HCT116 (cell line): Measurements from ENCODE around the gene ZCCHC2. TPM values are rescaled to one million over a fixed set of nuclear protein-coding genes. Genes with fewer than 3 reads are reported as not detected.

Experiments used
- ATAC-seq: fragments of 200-7000 bp; cut with Tn5 transposase; 2 replicates; pipeline ENCODE4 v1.9.1; 2020; ENCODE audit warnings: mild to moderate bottlenecking, moderate library complexity
- BruUV-seq: library from RNA; stranded (reverse); fragments of 400-500 nt; replicated peaks from 2 replicates; lab custom pipeline; 2021; lab: Mats Ljungman, UMichigan
- CTCF ChIA-PET: fragments of 300-600 bp; sonication (Branson Sonifier 250); formaldehyde crosslinking; loops from one replicate; lab custom pipeline; 2021; ENCODE audit warnings: antibody characterized with exemption; lab: Charles Lee
- POLR2A ChIA-PET: fragments of 300-600, 350-600 bp; sonication (Branson Sonifier 250); formaldehyde crosslinking; loops from one replicate; lab custom pipeline; 2021; ENCODE audit warnings: antibody characterized with exemption; lab: Charles Lee
- RAD21 ChIA-PET, 2 experiments: fragments of 300-600 bp; sonication (Branson Sonifier 250); formaldehyde crosslinking; loops; one replicate each; lab custom pipeline; 2023; ENCODE audit warnings: low total read pairs in 2 of 2; ENCODE audit not compliant: uncharacterized antibody in 2 of 2, unreplicated experiment in 2 of 2, low non-redundant PET in 1 of 2; lab: Charles Lee
- DNase-seq: peaks from one replicate; pipeline ENCODE4 v3.0.0-alpha.2; 2010; ENCODE audit warnings: low read depth, low spot score
- H2AFZ ChIP-seq: fragments of 200-600 bp; shearing (Covaris generic), sonication (generic); 2 replicates; pipeline ENCODE4 v1.6.1; 2017; ENCODE audit warnings: low read depth, mixed run types, mixed read lengths, antibody characterized with exemption, low read length; ENCODE audit not compliant: poor library complexity, severe bottlenecking
- H3K27ac ChIP-seq: 2 replicates; pipeline ENCODE4 v1.5.1; 2012; ENCODE audit warnings: low read depth, low read length
- H3K27me3 ChIP-seq: fragments of 200-600 bp; sonication (generic); 2 replicates; pipeline ENCODE4 v1.6.1; 2016; ENCODE audit warnings: mixed run types, low read length, mixed read lengths; ENCODE audit not compliant: insufficient read depth
- H3K36me3 ChIP-seq, 2 experiments: fragments of 200-500 bp in 1 of 2; fragments of 200-600 bp in 1 of 2; sonication (Bioruptor generic) in 1 of 2; sonication (generic) in 1 of 2; 2 replicates each; pipeline versions ENCODE4 v1.5.1 to v1.6.1; 2014 to 2016; ENCODE audit warnings: low read length in 2 of 2, inconsistent platforms in 1 of 2, mixed read lengths in 1 of 2, mixed run types in 1 of 2; ENCODE audit not compliant: insufficient read depth in 2 of 2, control insufficient read depth in 1 of 2
- H3K4me1 ChIP-seq, 2 experiments: fragments of 200-600 bp in 1 of 2; sonication (generic) in 1 of 2; 2 replicates each; pipeline versions ENCODE4 v1.5.1 to v1.6.1; 2012 to 2017; ENCODE audit warnings: low read length in 2 of 2, inconsistent platforms in 1 of 2, mild to moderate bottlenecking in 1 of 2, mixed read lengths in 1 of 2, mixed run types in 1 of 2, moderate library complexity in 1 of 2; ENCODE audit not compliant: insufficient read depth in 2 of 2, control insufficient read depth in 1 of 2
- H3K4me2 ChIP-seq: fragments of 200-600 bp; sonication (generic); 2 replicates; pipeline ENCODE4 v1.6.1; 2017; ENCODE audit warnings: mixed run types, low read length, mixed read lengths
- H3K4me3 ChIP-seq, 2 experiments: fragments of 200-600 bp in 1 of 2; sonication (generic) in 1 of 2; replicated peaks in 1 of 2; 2 replicates each; pipeline ENCODE4 v1.5.1; 2011 to 2016; ENCODE audit warnings: low read length in 2 of 2, control low read depth in 1 of 2, low read depth in 1 of 2, mild to moderate bottlenecking in 1 of 2, mixed read lengths in 1 of 2, mixed run types in 1 of 2
- H3K79me2 ChIP-seq: fragments of 200-600 bp; sonication (generic); 2 replicates; pipeline ENCODE4 v1.6.1; 2017; ENCODE audit warnings: mild to moderate bottlenecking, mixed run types, low read length, moderate library complexity, mixed read lengths; ENCODE audit not compliant: insufficient read depth
- H3K9ac ChIP-seq: fragments of 200-600 bp; sonication (generic); 2 replicates; pipeline ENCODE4 v1.6.1; 2016; ENCODE audit warnings: low read length, mixed read lengths
- H3K9me2 ChIP-seq: fragments of 200-600 bp; sonication (generic), shearing (Covaris generic); 2 replicates; pipeline ENCODE4 v1.6.1; 2017; ENCODE audit warnings: mixed run types, mild to moderate bottlenecking, moderate library complexity; ENCODE audit not compliant: insufficient read depth
- H3K9me3 ChIP-seq, 2 experiments: fragments of 200-500 bp in 1 of 2; fragments of 200-600 bp in 1 of 2; sonication (Bioruptor generic) in 1 of 2; sonication (generic) in 1 of 2; 2 replicates each; pipeline ENCODE4 v1.6.1; 2014 to 2017; ENCODE audit warnings: low read length in 2 of 2, mixed read lengths in 2 of 2, inconsistent platforms in 1 of 2, low read depth in 1 of 2, mild to moderate bottlenecking in 1 of 2, mixed run types in 1 of 2, moderate library complexity in 1 of 2; ENCODE audit not compliant: control insufficient read depth in 1 of 2, insufficient read depth in 1 of 2
- H4K20me1 ChIP-seq: fragments of 200-600 bp; sonication (generic), shearing (Covaris generic); 2 replicates; pipeline ENCODE4 v1.6.1; 2017; ENCODE audit warnings: mixed run types, mild to moderate bottlenecking, moderate library complexity; ENCODE audit not compliant: insufficient read depth
- CBX3 ChIP-seq: IDR thresholded peaks from 2 replicates; pipeline ENCODE4 v1.6.1; 2012; ENCODE audit warnings: low read depth
- CEBPB ChIP-seq: IDR thresholded peaks from 2 replicates; pipeline ENCODE4 v1.6.1; 2012; ENCODE audit warnings: low read depth
- EGR1 ChIP-seq: IDR thresholded peaks from 2 replicates; pipeline ENCODE4 v1.6.1; 2012; ENCODE audit warnings: low read depth
- FOSL1 ChIP-seq: IDR thresholded peaks from 2 replicates; pipeline ENCODE4 v1.6.1; 2012; ENCODE audit warnings: low read depth
- JUND ChIP-seq: IDR thresholded peaks from 2 replicates; pipeline ENCODE4 v1.6.1; 2012
- POLR2AphosphoS5 ChIP-seq: IDR thresholded peaks from 2 replicates; pipeline ENCODE4 v1.6.1; 2011; ENCODE audit warnings: mild to moderate bottlenecking, low read depth, low read length, moderate library complexity
- RAD21 ChIP-seq: IDR thresholded peaks from 2 replicates; pipeline ENCODE4 v1.6.1; 2012; ENCODE audit warnings: low read depth, mild to moderate bottlenecking
- SRF ChIP-seq: IDR thresholded peaks from 2 replicates; pipeline ENCODE4 v1.6.1; 2012; ENCODE audit warnings: low read depth
- YY1 ChIP-seq: IDR thresholded peaks from 2 replicates; pipeline ENCODE4 v1.6.1; 2011; ENCODE audit warnings: low read length, low read depth, moderate library complexity, mild to moderate bottlenecking; ENCODE audit not compliant: insufficient replicate concordance; ENCODE audit errors: extremely low read depth
- ZNF274 ChIP-seq: fragments of 200-500 bp; sonication (Bioruptor generic); IDR thresholded peaks from 2 replicates; pipeline ENCODE4 v1.6.1; 2014; ENCODE audit warnings: mild to moderate bottlenecking, low read depth, low read length, inconsistent platforms
- intact Hi-C: fragments of 100-400 bp; cut with micrococcal nuclease; formaldehyde crosslinking; loops from 2 replicates; pipeline ENCODE4 v1.10.0; 2022
- total RNA-seq: library from RNA; stranded (reverse); gene quantifications from one replicate; pipeline ENCODE4 v1.2.1, GENCODE V29; 2021; ENCODE audit not compliant: unreplicated experiment
- TF ChIP-seq, protein P1 (sequence below): IDR thresholded peaks from 2 replicates; pipeline ENCODE4 v1.6.1; 2011; ENCODE audit warnings: mild to moderate bottlenecking, low read length, moderate library complexity; ENCODE audit not compliant: insufficient replicate concordance; ENCODE audit errors: extremely low read depth
- TF ChIP-seq, protein P2 (sequence below): IDR thresholded peaks from 2 replicates; pipeline ENCODE4 v1.6.1; 2012; ENCODE audit warnings: low read depth
- TF ChIP-seq, protein P3 (sequence below): IDR thresholded peaks from 2 replicates; pipeline ENCODE4 v1.6.1; 2012
- TF ChIP-seq, protein P4 (sequence below): IDR thresholded peaks from 2 replicates; pipeline ENCODE4 v1.6.1; 2012

Gene ZCCHC2
- total RNA-seq, 1 experiment from 2014 or later: 17.7 TPM

DNA sequence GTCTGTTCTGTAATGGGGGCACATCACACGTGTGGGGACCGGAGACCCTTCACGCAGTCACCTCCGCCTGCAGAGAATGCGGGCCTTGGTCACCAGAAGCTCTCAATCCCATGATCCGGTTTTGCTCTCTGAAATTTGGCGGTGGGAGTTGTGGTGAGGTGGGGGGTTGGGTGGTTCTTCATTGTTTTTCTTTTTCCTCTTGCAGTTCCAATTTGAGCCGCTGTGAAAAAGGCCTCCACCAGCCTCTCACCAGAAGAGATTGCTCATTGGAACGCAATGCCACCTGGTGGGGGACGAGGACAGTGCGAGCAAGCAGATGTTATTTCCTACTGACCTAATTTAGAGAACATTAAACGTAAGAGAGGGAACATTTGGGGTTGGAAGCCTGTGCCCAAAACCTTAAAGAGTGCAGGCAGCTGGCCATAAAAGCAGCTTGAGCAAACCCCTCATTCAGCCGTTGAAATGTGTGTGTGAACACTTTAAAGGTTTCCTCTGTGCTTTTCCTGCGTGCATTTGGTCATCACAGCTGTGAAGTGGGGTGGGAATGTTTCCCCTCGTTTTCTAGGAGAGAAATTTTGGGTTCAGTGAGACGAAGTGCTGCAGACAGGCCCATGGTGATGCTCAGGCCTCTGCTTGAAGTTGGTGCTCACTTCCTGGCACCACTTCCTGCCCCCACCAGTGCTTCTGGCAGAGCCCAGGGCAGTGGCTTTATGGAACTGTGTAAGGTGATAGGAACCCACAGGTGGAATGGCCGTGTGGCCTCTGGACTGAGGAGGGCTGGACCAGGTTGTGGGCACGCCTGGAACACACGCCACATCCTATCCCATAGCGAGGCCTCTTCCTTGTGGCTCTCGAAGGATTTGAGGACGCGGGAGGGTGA, 61.7 kb downstream of the ZCCHC2 start (continued):
- TF ChIP-seq, protein P1, sequence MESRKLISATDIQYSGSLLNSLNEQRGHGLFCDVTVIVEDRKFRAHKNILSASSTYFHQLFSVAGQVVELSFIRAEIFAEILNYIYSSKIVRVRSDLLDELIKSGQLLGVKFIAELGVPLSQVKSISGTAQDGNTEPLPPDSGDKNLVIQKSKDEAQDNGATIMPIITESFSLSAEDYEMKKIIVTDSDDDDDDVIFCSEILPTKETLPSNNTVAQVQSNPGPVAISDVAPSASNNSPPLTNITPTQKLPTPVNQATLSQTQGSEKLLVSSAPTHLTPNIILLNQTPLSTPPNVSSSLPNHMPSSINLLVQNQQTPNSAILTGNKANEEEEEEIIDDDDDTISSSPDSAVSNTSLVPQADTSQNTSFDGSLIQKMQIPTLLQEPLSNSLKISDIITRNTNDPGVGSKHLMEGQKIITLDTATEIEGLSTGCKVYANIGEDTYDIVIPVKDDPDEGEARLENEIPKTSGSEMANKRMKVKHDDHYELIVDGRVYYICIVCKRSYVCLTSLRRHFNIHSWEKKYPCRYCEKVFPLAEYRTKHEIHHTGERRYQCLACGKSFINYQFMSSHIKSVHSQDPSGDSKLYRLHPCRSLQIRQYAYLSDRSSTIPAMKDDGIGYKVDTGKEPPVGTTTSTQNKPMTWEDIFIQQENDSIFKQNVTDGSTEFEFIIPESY: no peak

DNA sequence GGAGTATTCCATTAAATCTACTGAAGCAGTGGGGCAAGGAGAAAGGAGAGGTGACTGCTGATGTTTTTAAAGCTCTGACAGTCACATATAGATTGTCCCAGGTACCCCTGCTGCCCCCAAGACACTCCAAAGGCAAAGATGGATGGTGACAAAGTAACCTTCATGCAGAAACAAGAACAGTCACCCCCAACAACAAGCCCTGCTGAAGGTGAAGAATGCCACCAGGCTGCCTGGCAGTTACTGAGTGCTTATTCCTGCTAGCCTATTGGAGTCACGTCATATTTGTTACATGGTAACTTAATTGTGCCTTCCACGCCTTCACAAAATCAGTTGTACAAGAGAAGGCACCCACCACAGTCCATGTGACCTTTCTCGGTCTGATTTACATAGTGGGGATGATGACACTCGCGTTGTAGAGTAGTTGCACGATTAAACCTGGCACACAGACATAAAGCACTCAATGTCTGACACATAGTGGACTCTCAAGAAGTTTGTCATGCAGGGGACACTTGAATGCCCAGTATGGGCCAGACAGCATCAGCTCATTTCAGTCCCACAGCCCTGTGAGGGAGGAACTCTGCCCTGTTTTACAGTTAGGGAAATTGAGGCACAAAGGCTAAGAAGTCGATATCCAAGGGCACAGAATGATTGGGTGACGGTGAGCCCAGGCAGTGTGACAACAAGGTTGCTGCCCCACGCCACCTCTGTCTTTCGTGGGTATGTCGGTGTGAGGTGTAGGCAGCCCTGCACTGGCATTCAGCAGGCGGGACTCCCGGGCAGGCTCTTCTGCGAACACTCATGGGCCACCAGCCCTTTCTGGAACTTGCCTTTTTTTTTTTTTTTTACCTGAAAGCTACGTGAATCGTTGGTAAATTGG, 62.7 kb downstream of the ZCCHC2 start:
- H3K36me3 ChIP-seq: no peaks in the 10 kb centered on the region
- peaks cover 0 to 8% of the 10 kb centered on the region in 2 experiments; a peak in 2 of 4 replicates for H3K4me1 ChIP-seq
- no peak overlapping the region for H3K4me2 ChIP-seq
- no peaks in the 10 kb centered on the region for H4K20me1 ChIP-seq
- CTCF ChIA-PET: interaction anchor here (1.0 to 3.5 kb wide), 7 partner anchors 8 to 396 kb away, joined by 3 to 34 read pairs (median 7); no protein-coding TSS in a partner anchor
- H3K9me3 ChIP-seq: no peaks in the 10 kb centered on the region
- ATAC-seq: no peak
- POLR2A ChIA-PET: no interaction called here
- H3K27me3 ChIP-seq: no peaks in the 10 kb centered on the region
- H3K9me2 ChIP-seq: no peaks in the 10 kb centered on the region
- DNase-seq: no peak
- no peak overlapping the region for H3K4me3 ChIP-seq
- H3K79me2 ChIP-seq: no peaks in the 10 kb centered on the region
- H3K9ac ChIP-seq: no peak overlapping the region
- RAD21 ChIA-PET: no interaction called here
- intact Hi-C loops: loop anchor here (1.0 kb wide), 1 partner anchor 397 kb away; no protein-coding TSS in a partner anchor
- no peak overlapping the region for H3K27ac ChIP-seq
- no peak overlapping the region for H2AFZ ChIP-seq
- no TSS peak for BruUV-seq
- TF ChIP-seq FOSL1 (no peak), JUND (no peak), ZNF274 (no peak), CBX3 (no peak), YY1 (no peak), EGR1 (no peak), POLR2AphosphoS5 (no peak), RAD21 (no peak), CEBPB (no peak), SRF (no peak)
- TF ChIP-seq, protein P2, sequence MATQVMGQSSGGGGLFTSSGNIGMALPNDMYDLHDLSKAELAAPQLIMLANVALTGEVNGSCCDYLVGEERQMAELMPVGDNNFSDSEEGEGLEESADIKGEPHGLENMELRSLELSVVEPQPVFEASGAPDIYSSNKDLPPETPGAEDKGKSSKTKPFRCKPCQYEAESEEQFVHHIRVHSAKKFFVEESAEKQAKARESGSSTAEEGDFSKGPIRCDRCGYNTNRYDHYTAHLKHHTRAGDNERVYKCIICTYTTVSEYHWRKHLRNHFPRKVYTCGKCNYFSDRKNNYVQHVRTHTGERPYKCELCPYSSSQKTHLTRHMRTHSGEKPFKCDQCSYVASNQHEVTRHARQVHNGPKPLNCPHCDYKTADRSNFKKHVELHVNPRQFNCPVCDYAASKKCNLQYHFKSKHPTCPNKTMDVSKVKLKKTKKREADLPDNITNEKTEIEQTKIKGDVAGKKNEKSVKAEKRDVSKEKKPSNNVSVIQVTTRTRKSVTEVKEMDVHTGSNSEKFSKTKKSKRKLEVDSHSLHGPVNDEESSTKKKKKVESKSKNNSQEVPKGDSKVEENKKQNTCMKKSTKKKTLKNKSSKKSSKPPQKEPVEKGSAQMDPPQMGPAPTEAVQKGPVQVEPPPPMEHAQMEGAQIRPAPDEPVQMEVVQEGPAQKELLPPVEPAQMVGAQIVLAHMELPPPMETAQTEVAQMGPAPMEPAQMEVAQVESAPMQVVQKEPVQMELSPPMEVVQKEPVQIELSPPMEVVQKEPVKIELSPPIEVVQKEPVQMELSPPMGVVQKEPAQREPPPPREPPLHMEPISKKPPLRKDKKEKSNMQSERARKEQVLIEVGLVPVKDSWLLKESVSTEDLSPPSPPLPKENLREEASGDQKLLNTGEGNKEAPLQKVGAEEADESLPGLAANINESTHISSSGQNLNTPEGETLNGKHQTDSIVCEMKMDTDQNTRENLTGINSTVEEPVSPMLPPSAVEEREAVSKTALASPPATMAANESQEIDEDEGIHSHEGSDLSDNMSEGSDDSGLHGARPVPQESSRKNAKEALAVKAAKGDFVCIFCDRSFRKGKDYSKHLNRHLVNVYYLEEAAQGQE: no peak
- TF ChIP-seq, protein P3, sequence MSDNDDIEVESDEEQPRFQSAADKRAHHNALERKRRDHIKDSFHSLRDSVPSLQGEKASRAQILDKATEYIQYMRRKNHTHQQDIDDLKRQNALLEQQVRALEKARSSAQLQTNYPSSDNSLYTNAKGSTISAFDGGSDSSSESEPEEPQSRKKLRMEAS: no peak
- TF ChIP-seq, protein P4, sequence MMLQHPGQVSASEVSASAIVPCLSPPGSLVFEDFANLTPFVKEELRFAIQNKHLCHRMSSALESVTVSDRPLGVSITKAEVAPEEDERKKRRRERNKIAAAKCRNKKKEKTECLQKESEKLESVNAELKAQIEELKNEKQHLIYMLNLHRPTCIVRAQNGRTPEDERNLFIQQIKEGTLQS: no peak
